GM12878 (cell line): ENCODE results near the gene MED13L.

Experiments
- ATF3 ChIP-seq: IDR thresholded peaks from 2 replicates; pipeline ENCODE4 v1.6.1; 2011; ENCODE audit warnings: low read depth, mild to moderate bottlenecking, low read length, moderate library complexity, borderline replicate concordance; ENCODE audit errors: extremely low read depth
- ATF7 ChIP-seq: fragments of 450-650 bp; IDR thresholded peaks from 2 replicates; pipeline ENCODE4 v1.6.1; 2016; ENCODE audit warnings: low read depth, mild to moderate bottlenecking
- CREB1 ChIP-seq: IDR thresholded peaks from 2 replicates; pipeline ENCODE4 v1.6.1; 2012; ENCODE audit warnings: low read depth, mild to moderate bottlenecking, inconsistent platforms
- CTCF ChIP-seq, 3 experiments: IDR thresholded peaks in 2 of 3; conservative IDR thresholded peaks in 1 of 3; 2 replicates each; pipeline ENCODE4 v1.5.1; 2011; ENCODE audit warnings: low read depth in 3 of 3, low read length in 3 of 3, mild to moderate bottlenecking in 3 of 3, control low read depth in 2 of 3, moderate library complexity in 2 of 3, inconsistent platforms in 1 of 3, mixed read lengths in 1 of 3; ENCODE audit not compliant: control insufficient read depth in 2 of 3, insufficient read depth in 1 of 3; ENCODE audit errors: extremely low read depth in 1 of 3
- EZH2 ChIP-seq: IDR thresholded peaks from 2 replicates; pipeline ENCODE4 v1.6.1; 2012; ENCODE audit warnings: low read depth, mild to moderate bottlenecking, control low read depth, inconsistent platforms, low read length, borderline replicate concordance; ENCODE audit not compliant: control insufficient read depth
- FOS ChIP-seq: IDR thresholded peaks from 3 replicates; pipeline ENCODE4 v1.6.1; 2011; ENCODE audit warnings: borderline replicate concordance; ENCODE audit not compliant: insufficient read length; ENCODE audit errors: extremely low read depth
- NFYA ChIP-seq: IDR thresholded peaks from 2 replicates; pipeline ENCODE4 v1.6.1; 2011; ENCODE audit warnings: low read depth, mild to moderate bottlenecking, low read length, improper control_type of control experiment, borderline replicate concordance
- NR2F1 ChIP-seq: fragments of 450-650 bp; conservative IDR thresholded peaks from 2 replicates; pipeline ENCODE4 v1.6.1; 2017; ENCODE audit warnings: mild to moderate bottlenecking
- POLR2A ChIP-seq: IDR thresholded peaks from 2 replicates; pipeline ENCODE4 v1.6.1; 2011; ENCODE audit warnings: low read depth, mild to moderate bottlenecking, low read length
- TCF12 ChIP-seq: IDR thresholded peaks from 2 replicates; pipeline ENCODE4 v1.6.1; 2011; ENCODE audit warnings: low read depth, mild to moderate bottlenecking, low read length

GRCh38 chr12:116116650-116117424, 160.7 kb downstream of the MED13L start:
- TF ChIP-seq FOS, result no peak
- no peak for TF ChIP-seq POLR2A
- no peak for TF ChIP-seq TCF12
- TF ChIP-seq CTCF (IDR thresholded peaks at IDR 0.05 in 2 of 3, conservative IDR thresholded peaks at IDR 0.05 in 1 of 3; ENCODE audit: control insufficient read depth in 2 of 3, extremely low read depth in 1 of 3, insufficient read depth in 1 of 3, low read depth in 3 of 3, low read length in 3 of 3), result no peak
- TF ChIP-seq CREB1, result no peak
- TF ChIP-seq EZH2, result no peak
- no peak for TF ChIP-seq ATF3
- TF ChIP-seq NR2F1, result no peak
- TF ChIP-seq ATF7, result no peak
- TF ChIP-seq NFYA, result no peak
